ENCODE results near the gene KRTAP10-12.
"Not testable (repeated sequence)": the region's sequence is repeated elsewhere in the genome, so short reads cannot be mapped to it uniquely, and the experiment has no call there.

KRTAP10-12 gene, protein sequence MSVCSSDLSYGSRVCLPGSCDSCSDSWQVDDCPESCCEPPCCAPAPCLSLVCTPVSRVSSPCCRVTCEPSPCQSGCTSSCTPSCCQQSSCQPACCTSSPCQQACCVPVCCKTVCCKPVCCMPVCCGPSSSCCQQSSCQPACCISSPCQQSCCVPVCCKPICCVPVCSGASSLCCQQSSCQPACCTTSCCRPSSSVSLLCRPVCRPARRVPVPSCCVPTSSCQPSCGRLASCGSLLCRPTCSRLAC

DNA sequence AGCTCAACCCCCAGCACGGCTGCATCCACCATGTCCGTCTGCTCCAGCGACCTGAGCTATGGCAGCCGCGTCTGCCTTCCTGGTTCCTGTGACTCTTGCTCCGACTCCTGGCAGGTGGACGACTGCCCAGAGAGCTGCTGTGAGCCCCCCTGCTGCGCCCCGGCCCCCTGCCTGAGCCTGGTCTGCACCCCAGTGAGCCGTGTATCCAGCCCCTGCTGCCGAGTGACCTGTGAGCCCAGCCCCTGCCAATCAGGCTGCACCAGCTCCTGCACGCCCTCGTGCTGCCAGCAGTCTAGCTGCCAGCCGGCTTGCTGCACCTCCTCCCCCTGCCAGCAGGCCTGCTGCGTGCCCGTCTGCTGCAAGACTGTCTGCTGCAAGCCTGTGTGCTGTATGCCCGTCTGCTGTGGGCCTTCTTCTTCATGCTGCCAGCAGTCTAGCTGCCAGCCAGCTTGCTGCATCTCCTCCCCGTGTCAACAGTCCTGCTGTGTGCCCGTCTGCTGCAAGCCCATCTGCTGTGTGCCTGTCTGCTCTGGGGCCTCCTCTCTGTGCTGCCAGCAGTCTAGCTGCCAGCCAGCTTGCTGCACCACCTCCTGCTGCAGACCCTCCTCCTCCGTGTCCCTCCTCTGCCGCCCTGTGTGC, at the start of gene KRTAP10-12:
Gene KRTAP10-12 (plus strand): TSS at position 1 of the 639 bp plus-strand sequence. CDS start 30 bp downstream, at position 31.
- not testable (repeated sequence) for DNase-seq (ENCODE audit: low read depth); H3K4me3 ChIP-seq (ENCODE audit: low read depth, low read length)

DNA sequence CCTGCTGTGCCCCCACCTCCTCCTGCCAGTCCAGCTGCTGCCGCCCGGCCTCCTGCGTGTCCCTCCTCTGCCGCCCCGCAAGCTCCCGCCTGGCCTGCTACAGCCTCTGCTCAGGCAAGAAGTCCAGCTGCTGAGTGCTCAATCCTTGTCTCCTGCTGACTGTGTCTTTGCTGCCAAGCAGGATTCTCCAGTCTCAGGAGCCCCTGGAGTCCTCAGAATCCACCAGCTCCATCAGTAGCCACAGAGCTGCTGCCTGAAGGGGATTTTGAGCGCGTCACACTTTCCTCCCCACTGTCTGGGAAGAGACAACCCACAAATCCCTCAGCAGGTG, 49.8 kb upstream of the KRTAP10-12 start:
- TF ChIP-seq MYC (IDR thresholded peaks at IDR 0.05; ENCODE audit: low read depth, low read length): no peak
- TF ChIP-seq, protein P1, sequence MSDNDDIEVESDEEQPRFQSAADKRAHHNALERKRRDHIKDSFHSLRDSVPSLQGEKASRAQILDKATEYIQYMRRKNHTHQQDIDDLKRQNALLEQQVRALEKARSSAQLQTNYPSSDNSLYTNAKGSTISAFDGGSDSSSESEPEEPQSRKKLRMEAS (IDR thresholded peaks at IDR 0.05; ENCODE audit: low read depth, low read length): no peak
- DNase-seq (ENCODE audit: low read depth): no peak
- no peak overlapping the region for H3K4me3 ChIP-seq (ENCODE audit: low read depth, low read length)

DNA sequence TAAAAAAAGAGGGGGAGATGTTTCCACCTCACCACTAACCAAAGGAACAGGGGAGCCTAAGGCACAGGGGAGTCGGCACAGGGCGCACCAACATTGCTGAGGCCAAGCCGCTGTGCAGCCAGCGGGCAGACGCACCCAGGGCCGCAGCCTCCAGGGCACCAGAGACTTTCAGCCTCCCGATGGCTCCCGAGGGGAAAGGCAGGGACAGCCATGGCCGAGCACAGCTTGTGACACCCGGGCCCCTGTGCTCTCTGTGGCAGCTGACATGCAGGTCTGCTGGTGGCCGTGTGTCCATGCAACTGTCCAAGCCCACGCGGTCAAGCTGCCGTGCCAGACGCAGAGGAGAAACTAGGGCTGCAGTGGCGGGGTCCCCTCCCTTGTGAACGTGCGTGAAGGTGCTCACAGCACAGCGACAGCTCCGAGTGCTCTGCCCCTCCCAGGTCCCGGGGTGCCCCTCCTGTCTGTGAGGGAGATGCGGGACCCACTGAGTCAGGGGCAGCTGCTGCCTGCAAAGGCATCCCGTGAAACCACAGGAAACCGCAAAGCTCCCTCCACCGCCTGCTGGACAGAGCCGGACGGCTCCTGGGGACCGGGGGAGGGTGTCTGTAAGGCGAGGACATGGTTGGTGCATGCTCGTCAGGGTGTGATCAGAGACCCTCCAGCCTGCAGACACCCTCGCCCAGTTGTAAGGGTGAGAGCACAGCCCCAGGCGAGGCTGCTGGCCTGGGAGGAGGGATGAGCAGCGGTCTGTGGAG, 48.2 kb upstream of the KRTAP10-12 start:
- TF ChIP-seq MYC (IDR thresholded peaks at IDR 0.05; ENCODE audit: low read depth, low read length) (peak; percentile 17), POLR2A (IDR thresholded peaks at IDR 0.05; ENCODE audit: extremely low read depth, insufficient read length) (no peak)
- TF ChIP-seq, protein P1 (IDR thresholded peaks at IDR 0.05; ENCODE audit: low read depth, low read length): no peak; the same call in 1 of the 2 replicates
- TF ChIP-seq, protein P2, sequence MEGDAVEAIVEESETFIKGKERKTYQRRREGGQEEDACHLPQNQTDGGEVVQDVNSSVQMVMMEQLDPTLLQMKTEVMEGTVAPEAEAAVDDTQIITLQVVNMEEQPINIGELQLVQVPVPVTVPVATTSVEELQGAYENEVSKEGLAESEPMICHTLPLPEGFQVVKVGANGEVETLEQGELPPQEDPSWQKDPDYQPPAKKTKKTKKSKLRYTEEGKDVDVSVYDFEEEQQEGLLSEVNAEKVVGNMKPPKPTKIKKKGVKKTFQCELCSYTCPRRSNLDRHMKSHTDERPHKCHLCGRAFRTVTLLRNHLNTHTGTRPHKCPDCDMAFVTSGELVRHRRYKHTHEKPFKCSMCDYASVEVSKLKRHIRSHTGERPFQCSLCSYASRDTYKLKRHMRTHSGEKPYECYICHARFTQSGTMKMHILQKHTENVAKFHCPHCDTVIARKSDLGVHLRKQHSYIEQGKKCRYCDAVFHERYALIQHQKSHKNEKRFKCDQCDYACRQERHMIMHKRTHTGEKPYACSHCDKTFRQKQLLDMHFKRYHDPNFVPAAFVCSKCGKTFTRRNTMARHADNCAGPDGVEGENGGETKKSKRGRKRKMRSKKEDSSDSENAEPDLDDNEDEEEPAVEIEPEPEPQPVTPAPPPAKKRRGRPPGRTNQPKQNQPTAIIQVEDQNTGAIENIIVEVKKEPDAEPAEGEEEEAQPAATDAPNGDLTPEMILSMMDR (IDR thresholded peaks at IDR 0.05; ENCODE audit: low read depth, low read length): no peak
- no peak overlapping the region for H3K4me3 ChIP-seq (ENCODE audit: low read depth, low read length)
- DNase-seq (ENCODE audit: low read depth): peak; percentile 90

DNA sequence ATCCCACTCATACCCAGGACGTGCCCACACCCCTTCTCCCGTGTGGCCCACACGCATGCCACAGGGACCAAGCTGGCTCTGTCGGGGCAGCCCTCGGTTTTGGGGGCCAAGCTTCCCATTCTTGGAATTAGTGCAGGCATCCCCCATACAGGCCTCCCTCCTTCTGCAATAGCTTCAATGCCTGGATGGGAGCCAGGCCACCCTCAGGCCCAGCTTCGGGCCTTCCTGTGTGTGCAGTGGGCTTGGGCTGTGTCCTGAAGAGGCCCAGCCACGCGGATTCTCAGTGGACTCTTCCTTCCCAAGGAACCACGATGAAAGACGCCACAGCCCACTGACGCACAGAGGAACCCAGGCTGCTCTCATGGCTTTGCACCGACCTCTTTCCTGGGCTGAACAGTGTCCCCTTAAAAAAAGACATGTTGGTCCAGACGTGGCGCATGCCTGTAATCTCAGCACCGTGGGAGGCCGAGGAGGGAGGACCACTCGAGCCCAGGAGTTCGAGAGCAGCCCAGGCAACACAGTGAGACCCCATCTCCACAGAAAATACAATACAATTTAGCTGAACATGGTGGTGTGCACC, 47.4 kb upstream of the KRTAP10-12 start:
- H3K4me3 ChIP-seq (ENCODE audit: low read depth, low read length): no peak overlapping the region
- no peak for TF ChIP-seq MYC (IDR thresholded peaks at IDR 0.05; ENCODE audit: low read depth, low read length)
- TF ChIP-seq, protein P1 (IDR thresholded peaks at IDR 0.05; ENCODE audit: low read depth, low read length): no peak
- TF ChIP-seq, protein P2 (IDR thresholded peaks at IDR 0.05; ENCODE audit: low read depth, low read length): no peak
- no peak for TF ChIP-seq POLR2A (IDR thresholded peaks at IDR 0.05; ENCODE audit: extremely low read depth, insufficient read length)
- DNase-seq (ENCODE audit: low read depth): no peak

DNA sequence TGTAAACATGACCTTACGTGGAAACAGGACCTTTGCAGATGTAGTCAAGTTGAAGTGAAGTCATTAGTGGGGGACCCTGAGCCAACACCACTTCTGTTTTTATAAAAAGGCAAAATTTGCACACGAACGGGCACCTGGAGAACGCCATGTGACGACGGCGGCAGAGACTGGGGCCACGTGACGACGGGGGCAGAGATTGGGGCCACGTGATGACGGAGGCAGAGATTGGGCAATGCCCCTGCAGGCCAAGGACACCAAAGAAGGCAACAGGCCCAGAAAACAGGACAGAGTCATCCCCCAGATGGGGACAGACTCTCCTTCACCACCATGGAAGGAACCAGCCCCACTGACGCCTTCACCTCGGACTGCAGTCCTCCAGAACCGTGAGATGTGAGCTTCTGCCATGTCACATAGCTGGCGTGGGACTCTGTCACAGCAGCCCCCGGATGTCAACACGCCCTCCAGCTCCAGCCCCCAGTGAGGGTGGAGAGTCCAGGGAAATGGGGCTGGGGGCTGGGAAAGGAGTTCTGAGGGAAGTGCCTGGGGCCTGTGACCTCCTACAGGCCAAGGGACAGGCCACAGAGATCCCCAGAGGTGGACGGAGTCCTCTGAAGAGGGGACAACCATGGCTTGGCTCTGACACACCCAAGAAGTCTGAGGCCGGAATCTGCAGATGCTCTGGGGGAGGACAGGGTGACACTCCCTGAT, 46.6 kb upstream of the KRTAP10-12 start:
- TF ChIP-seq, protein P2 (IDR thresholded peaks at IDR 0.05; ENCODE audit: low read depth, low read length): no peak
- no peak for TF ChIP-seq MYC (IDR thresholded peaks at IDR 0.05; ENCODE audit: low read depth, low read length)
- no peak for TF ChIP-seq POLR2A (IDR thresholded peaks at IDR 0.05; ENCODE audit: extremely low read depth, insufficient read length)
- TF ChIP-seq, protein P1 (IDR thresholded peaks at IDR 0.05; ENCODE audit: low read depth, low read length): no peak
- H3K4me3 ChIP-seq (ENCODE audit: low read depth, low read length): no peak overlapping the region
- no peak for DNase-seq (ENCODE audit: low read depth)

DNA sequence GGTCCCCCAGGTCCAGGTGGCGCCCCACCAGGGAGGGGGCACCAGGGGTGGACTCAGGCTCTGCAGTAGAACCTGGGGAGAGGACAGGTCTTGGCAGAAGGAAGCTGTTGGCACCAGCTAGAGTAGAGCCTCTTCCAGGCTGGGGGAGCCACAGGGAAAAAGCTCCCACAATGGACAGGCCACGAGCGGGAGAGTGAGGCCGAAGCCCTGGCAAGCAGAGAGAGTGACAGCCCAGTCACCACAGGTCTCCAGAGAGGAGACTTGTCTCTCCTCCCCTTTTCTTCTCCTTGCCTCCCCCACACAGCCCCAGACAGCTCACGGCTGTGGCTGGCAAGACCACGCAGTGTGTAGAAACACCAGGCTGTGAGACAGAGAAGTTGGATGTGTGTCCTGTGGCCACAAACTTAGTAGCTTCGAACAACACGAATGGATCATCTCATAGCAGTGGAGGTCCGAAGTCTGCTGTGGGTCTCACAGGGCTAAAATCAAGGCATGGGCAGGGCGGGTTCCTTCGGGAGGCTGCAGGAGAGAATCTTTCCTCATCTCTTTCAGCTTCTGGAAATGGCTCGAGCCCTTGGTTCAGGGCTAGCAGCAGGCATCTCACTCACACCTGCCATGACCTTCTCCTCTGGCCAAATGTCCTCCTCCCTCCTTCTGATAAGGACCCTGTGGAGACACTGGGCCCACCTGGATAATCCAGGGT, 45.8 kb upstream of the KRTAP10-12 start:
- TF ChIP-seq, protein P2 (IDR thresholded peaks at IDR 0.05; ENCODE audit: low read depth, low read length): no peak
- TF ChIP-seq, protein P1 (IDR thresholded peaks at IDR 0.05; ENCODE audit: low read depth, low read length): peak; percentile 53; the same call in 1 of the 2 replicates
- TF ChIP-seq MYC (IDR thresholded peaks at IDR 0.05; ENCODE audit: low read depth, low read length) (peak; percentile 38), POLR2A (IDR thresholded peaks at IDR 0.05; ENCODE audit: extremely low read depth, insufficient read length) (no peak)
- no peak overlapping the region for H3K4me3 ChIP-seq (ENCODE audit: low read depth, low read length)
- peak; percentile 82 for DNase-seq (ENCODE audit: low read depth)

All from NB4 (cell line).